Thoracic aorta (tissue), 2 donors: ENCODE data around the gene MOSPD2. TPM values are rescaled to one million over a fixed set of nuclear protein-coding genes. Genes with fewer than 3 reads are reported as not detected.

ENCODE experiments used
- ATAC-seq: fragments of 150-250 bp; one replicate; pipeline ENCODE4 v1.8.0; 2017; ENCODE audit warnings: low read depth; ENCODE audit not compliant: insufficient number of reproducible peaks, low FRiP score
- DNase-seq: peaks from one replicate; pipeline ENCODE4 v3.0.0-alpha.2; 2020; ENCODE audit warnings: low spot score
- H3K27ac ChIP-seq, 2 donors: fragments of 200-600 bp; sonication (generic); 1 replicate in 1 of 2; 2 replicates in 1 of 2; pipeline ENCODE4 v1.5.1; 2016; ENCODE audit warnings: mild to moderate bottlenecking in 2 of 2, moderate library complexity in 2 of 2
- H3K27me3 ChIP-seq: fragments of 200-600 bp; sonication (generic); replicated peaks from 2 replicates; pipeline ENCODE4 v1.6.0; 2016; ENCODE audit warnings: mild to moderate bottlenecking; ENCODE audit not compliant: insufficient read depth
- H3K36me3 ChIP-seq: fragments of 200-600 bp; sonication (generic); one replicate; pipeline ENCODE4 v1.5.1; 2016
- H3K4me1 ChIP-seq, 2 donors: fragments of 200-600 bp; sonication (generic); 1 replicate in 1 of 2; 2 replicates in 1 of 2; pipeline versions ENCODE4 v1.5.1 to v1.6.0; 2016; ENCODE audit warnings: low read depth in 2 of 2, mild to moderate bottlenecking in 1 of 2; ENCODE audit not compliant: control insufficient read depth in 1 of 2
- H3K4me3 ChIP-seq: fragments of 200-600 bp; sonication (generic); 2 replicates; pipeline ENCODE4 v1.5.1; 2016; ENCODE audit warnings: mild to moderate bottlenecking
- H3K9me3 ChIP-seq: fragments of 200-600 bp; sonication (generic); 2 replicates; pipeline ENCODE4 v1.5.1; 2016
- total RNA-seq, 2 donors: library from RNA; depleted of rRNA; stranded (reverse); fragments of >200 nt; gene quantifications; one replicate each; pipeline versions ENCODE4 v1.1.0 to v1.2.3, GENCODE V29; 2016
- TF ChIP-seq, protein P1 (sequence below): fragments of 200-600 bp; sonication (generic); IDR thresholded peaks from one replicate; pipeline ENCODE4 v1.5.1; 2019; ENCODE audit warnings: antibody characterized with exemption

Gene MOSPD2
- total RNA-seq, 2 donors from 2014 or later: 19.4 to 55.5 TPM

- TF ChIP-seq, protein P1, sequence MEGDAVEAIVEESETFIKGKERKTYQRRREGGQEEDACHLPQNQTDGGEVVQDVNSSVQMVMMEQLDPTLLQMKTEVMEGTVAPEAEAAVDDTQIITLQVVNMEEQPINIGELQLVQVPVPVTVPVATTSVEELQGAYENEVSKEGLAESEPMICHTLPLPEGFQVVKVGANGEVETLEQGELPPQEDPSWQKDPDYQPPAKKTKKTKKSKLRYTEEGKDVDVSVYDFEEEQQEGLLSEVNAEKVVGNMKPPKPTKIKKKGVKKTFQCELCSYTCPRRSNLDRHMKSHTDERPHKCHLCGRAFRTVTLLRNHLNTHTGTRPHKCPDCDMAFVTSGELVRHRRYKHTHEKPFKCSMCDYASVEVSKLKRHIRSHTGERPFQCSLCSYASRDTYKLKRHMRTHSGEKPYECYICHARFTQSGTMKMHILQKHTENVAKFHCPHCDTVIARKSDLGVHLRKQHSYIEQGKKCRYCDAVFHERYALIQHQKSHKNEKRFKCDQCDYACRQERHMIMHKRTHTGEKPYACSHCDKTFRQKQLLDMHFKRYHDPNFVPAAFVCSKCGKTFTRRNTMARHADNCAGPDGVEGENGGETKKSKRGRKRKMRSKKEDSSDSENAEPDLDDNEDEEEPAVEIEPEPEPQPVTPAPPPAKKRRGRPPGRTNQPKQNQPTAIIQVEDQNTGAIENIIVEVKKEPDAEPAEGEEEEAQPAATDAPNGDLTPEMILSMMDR: no peak
- Histone ChIP-seq H3K27me3 (no peaks in the 10 kb centered on the region), H3K9me3 (no peaks in the 10 kb centered on the region), H3K4me3 (no peak overlapping the region), H3K36me3 (no peaks in the 10 kb centered on the region), H3K27ac (no peak overlapping the region), H3K4me1 (peaks cover 0 to 4% of the 10 kb centered on the region in 2 donors)
- ATAC-seq: no peak
- no peak for DNase-seq
Measured at GRCh38 chrX:14899607-14900006, 26.4 kb downstream of the MOSPD2 start.

DNA sequence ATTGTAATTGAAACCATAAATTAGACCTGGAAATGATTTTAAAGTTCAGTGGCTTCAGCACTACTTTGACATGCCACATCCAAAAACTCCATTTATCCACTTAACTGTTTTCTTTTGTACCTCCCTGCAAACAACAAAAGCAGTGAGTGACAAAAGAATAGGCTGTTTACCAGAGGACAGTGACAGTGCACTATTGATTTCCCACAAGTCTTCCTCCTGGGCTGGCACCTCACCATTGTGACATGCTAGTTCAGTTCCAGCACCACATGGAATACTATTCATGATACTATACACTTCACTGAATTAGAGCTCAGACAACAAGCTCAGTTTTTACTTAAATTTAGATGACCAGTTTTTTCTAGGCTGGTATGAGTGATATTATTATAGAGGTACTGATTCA is 29.3 kb downstream of the MOSPD2 start:
- peaks cover 0 to 4% of the 10 kb centered on the region in 2 donors for H3K4me1 ChIP-seq
- H3K9me3 ChIP-seq: no peaks in the 10 kb centered on the region
- DNase-seq: no peak
- no peaks in the 10 kb centered on the region for H3K27me3 ChIP-seq
- H3K36me3 ChIP-seq: no peaks in the 10 kb centered on the region
- no peak overlapping the region for H3K4me3 ChIP-seq
- TF ChIP-seq, protein P1: no peak
- no peak for ATAC-seq
- no peak overlapping the region for H3K27ac ChIP-seq

- no peaks in the 10 kb centered on the region for H3K27me3 ChIP-seq
- H3K4me3 ChIP-seq: no peak overlapping the region
- no peaks in the 10 kb centered on the region for H3K9me3 ChIP-seq
- TF ChIP-seq, protein P1: no peak
- peaks cover 0 to 4% of the 10 kb centered on the region in 2 donors for H3K4me1 ChIP-seq
- ATAC-seq (no peak), DNase-seq (no peak)
- H3K36me3 ChIP-seq: no peaks in the 10 kb centered on the region
- no peak overlapping the region for H3K27ac ChIP-seq
Measured at GRCh38 chrX:14903891-14904290, 30.7 kb downstream of the MOSPD2 start.

DNA sequence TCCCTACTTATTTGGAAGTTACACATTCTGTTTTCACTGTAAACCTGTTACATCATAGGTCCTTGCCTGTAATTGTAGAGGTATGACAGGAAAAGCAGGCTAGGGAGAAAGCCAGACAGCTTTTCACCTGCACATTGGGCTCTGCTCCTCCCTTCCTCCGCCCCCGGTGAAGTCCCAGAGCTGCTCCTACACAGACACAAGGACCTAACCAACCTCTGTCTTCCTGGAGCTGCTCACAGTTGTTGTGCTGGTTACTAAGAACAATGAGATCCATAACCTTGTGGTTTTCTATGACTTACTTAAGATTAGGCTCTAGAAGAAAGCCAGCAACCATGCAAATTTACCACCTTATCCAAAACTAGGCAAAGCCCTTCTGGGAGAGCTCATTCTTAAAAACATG is 40.0 kb downstream of the MOSPD2 start:
- H3K4me3 ChIP-seq: no peak overlapping the region
- H3K4me1 ChIP-seq: no peaks in the 10 kb centered on the region
- DNase-seq (no peak), ATAC-seq (no peak)
- no peaks in the 10 kb centered on the region for H3K27me3 ChIP-seq
- H3K27ac ChIP-seq: no peak overlapping the region
- TF ChIP-seq, protein P1: no peak
- H3K36me3 ChIP-seq: no peaks in the 10 kb centered on the region
- H3K9me3 ChIP-seq: no peaks in the 10 kb centered on the region

- H3K27ac ChIP-seq: no peak overlapping the region
- TF ChIP-seq, protein P1: no peak
- no peaks in the 10 kb centered on the region for H3K36me3 ChIP-seq
Measured at GRCh38 chrX:14915596-14915995, 42.4 kb downstream of the MOSPD2 start.

More at GRCh38 chrX:14915596-14915995, 42.4 kb downstream of the MOSPD2 start:
- H3K27me3 ChIP-seq: no peaks in the 10 kb centered on the region
- no peak for ATAC-seq
- DNase-seq: no peak
- no peaks in the 10 kb centered on the region for H3K4me1 ChIP-seq
- no peak overlapping the region for H3K4me3 ChIP-seq
- no peaks in the 10 kb centered on the region for H3K9me3 ChIP-seq
